ENCODE measurements around the gene GPR68.

GPR68 gene

DNA sequence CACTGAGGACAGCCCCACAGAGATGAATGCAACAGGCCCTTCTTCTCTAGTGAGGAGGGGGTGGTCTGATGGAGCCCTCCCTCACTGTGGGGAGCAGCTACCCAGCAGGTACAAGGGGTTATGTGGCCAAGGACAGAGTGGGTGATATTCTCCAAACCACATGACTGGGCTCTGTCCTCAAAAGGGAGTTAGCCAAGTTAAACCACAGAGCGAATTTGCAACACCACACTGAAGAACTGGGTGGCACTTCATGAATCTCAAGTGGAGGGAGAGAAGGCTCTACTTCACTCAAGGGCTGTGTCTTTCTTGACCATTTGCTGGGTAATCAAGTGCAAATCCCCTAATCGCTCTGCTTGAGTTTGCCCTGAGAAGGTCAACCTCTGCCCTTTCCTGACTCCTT is 12.5 kb downstream of the GPR68 start:
- no peak for TF ChIP-seq TEAD4 (IDR thresholded peaks at IDR 0.05)
- no peak for TF ChIP-seq RAD21 (IDR thresholded peaks at IDR 0.05; ENCODE audit: low read depth)
- TF ChIP-seq CREB1 (IDR thresholded peaks at IDR 0.05; ENCODE audit: low read depth): no peak
- TF ChIP-seq, protein P1, sequence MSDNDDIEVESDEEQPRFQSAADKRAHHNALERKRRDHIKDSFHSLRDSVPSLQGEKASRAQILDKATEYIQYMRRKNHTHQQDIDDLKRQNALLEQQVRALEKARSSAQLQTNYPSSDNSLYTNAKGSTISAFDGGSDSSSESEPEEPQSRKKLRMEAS (IDR thresholded peaks at IDR 0.05): no peak
- TF ChIP-seq, protein P2, sequence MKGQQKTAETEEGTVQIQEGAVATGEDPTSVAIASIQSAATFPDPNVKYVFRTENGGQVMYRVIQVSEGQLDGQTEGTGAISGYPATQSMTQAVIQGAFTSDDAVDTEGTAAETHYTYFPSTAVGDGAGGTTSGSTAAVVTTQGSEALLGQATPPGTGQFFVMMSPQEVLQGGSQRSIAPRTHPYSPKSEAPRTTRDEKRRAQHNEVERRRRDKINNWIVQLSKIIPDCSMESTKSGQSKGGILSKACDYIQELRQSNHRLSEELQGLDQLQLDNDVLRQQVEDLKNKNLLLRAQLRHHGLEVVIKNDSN (IDR thresholded peaks at IDR 0.05): no peak
- TF ChIP-seq YY1 (IDR thresholded peaks at IDR 0.05; ENCODE audit: low read depth): no peak
- no peak for TF ChIP-seq NFIC (IDR thresholded peaks at IDR 0.05)
- TF ChIP-seq, protein P3, sequence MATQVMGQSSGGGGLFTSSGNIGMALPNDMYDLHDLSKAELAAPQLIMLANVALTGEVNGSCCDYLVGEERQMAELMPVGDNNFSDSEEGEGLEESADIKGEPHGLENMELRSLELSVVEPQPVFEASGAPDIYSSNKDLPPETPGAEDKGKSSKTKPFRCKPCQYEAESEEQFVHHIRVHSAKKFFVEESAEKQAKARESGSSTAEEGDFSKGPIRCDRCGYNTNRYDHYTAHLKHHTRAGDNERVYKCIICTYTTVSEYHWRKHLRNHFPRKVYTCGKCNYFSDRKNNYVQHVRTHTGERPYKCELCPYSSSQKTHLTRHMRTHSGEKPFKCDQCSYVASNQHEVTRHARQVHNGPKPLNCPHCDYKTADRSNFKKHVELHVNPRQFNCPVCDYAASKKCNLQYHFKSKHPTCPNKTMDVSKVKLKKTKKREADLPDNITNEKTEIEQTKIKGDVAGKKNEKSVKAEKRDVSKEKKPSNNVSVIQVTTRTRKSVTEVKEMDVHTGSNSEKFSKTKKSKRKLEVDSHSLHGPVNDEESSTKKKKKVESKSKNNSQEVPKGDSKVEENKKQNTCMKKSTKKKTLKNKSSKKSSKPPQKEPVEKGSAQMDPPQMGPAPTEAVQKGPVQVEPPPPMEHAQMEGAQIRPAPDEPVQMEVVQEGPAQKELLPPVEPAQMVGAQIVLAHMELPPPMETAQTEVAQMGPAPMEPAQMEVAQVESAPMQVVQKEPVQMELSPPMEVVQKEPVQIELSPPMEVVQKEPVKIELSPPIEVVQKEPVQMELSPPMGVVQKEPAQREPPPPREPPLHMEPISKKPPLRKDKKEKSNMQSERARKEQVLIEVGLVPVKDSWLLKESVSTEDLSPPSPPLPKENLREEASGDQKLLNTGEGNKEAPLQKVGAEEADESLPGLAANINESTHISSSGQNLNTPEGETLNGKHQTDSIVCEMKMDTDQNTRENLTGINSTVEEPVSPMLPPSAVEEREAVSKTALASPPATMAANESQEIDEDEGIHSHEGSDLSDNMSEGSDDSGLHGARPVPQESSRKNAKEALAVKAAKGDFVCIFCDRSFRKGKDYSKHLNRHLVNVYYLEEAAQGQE (IDR thresholded peaks at IDR 0.05; ENCODE audit: low read depth): no peak
- TF ChIP-seq EGR1 (IDR thresholded peaks at IDR 0.05): no peak
- TF ChIP-seq FOXM1 (IDR thresholded peaks at IDR 0.05; ENCODE audit: borderline replicate concordance, low read depth): no peak
- no peak for TF ChIP-seq TAF1 (IDR thresholded peaks at IDR 0.05; ENCODE audit: low read depth)
- TF ChIP-seq EP300 (IDR thresholded peaks at IDR 0.05; ENCODE audit: borderline replicate concordance): no peak
- TF ChIP-seq TCF12 (IDR thresholded peaks at IDR 0.05; ENCODE audit: low read depth): no peak
- no peak for TF ChIP-seq ZBTB7A (IDR thresholded peaks at IDR 0.05; ENCODE audit: low read depth)
- no peak for TF ChIP-seq CEBPB (IDR thresholded peaks at IDR 0.05)

DNA sequence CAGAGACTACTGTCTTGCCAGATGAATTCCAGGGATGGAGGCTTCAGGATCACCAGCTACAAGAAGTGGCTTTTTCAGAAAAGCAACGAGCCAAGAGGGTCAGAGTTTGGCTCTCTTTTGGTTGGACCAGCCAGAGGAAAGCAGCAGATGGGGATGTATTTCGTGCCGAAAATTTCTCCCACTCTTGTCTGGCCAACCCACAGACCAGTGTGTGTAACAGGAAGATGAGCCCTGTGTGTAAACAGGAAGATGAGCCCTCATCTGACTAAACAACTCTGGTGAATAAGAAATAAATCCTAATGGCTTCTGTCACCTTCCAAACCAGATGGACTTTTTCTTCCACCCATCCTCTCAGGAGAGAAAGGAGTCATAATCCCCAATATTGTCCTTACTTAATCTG is 13.1 kb downstream of the GPR68 start:
- TF ChIP-seq, protein P1 (IDR thresholded peaks at IDR 0.05): no peak
- TF ChIP-seq EGR1 (IDR thresholded peaks at IDR 0.05) (no peak), RAD21 (IDR thresholded peaks at IDR 0.05; ENCODE audit: low read depth) (no peak), FOXM1 (IDR thresholded peaks at IDR 0.05; ENCODE audit: borderline replicate concordance, low read depth) (no peak), TEAD4 (IDR thresholded peaks at IDR 0.05) (no peak), CEBPB (IDR thresholded peaks at IDR 0.05) (no peak), CREB1 (IDR thresholded peaks at IDR 0.05; ENCODE audit: low read depth) (no peak), TCF12 (IDR thresholded peaks at IDR 0.05; ENCODE audit: low read depth) (no peak), NFIC (IDR thresholded peaks at IDR 0.05) (no peak)
- TF ChIP-seq, protein P3 (IDR thresholded peaks at IDR 0.05; ENCODE audit: low read depth): no peak
- TF ChIP-seq, protein P2 (IDR thresholded peaks at IDR 0.05): no peak

DNA sequence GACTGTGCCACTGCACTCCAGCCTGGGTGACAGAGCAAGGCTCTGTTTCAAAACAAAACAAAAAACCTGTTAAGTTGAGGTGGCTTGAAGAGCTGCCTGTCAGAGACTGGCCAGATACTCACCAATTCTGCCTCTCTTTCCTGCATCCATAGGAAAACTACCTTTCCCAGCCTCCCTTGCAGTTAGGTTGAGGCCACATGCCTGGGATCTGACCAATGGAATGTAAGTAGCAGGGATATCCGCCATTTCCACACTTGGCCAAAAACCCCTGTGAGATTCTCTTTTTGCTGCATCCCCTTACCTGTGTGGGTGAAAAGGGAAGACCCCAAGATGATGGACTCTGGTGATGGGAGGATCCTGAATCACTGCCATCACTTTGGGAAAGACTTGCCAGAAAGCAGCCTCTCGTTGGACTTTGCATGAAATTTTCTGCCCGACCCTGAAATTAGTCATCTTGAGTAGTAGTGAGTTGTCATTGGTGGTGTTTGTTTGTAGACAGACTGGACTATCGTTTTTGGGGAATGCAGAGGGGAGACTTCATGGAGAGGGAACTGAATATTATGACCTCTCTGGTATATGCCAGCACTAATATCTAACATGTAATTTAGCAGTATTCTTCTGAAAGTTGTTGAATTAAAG is 14.0 kb downstream of the GPR68 start:
- TF ChIP-seq YY1 (IDR thresholded peaks at IDR 0.05; ENCODE audit: low read depth) (peak; percentile 81), RAD21 (IDR thresholded peaks at IDR 0.05; ENCODE audit: low read depth) (no peak)
- TF ChIP-seq, protein P2 (IDR thresholded peaks at IDR 0.05): peak; percentile 93

DNA sequence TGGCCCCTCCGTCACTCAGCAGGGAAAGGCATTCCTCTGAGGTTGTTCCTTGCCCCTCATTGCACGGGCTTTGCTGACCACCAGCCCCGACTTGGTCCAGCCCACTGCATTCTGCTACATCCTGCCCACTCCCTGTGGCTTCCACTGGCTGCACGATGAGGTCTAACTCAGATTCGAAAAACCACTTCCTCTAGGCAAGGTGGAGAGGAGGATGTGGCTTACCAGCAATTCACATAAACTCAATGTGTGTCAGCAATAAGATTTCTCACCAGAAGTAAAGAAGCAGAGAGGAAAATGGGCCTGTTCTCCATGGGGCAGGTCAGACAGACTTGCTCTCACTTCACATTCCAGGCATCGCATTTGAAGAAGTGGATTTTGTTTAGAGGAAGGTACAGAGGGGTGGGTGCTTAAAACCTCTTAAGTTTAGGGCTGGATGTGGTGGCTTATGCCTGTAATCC is 14.7 kb downstream of the GPR68 start:
- TF ChIP-seq EP300 (IDR thresholded peaks at IDR 0.05; ENCODE audit: borderline replicate concordance): no peak
- TF ChIP-seq, protein P3 (IDR thresholded peaks at IDR 0.05; ENCODE audit: low read depth): no peak
- no peak for TF ChIP-seq ZBTB7A (IDR thresholded peaks at IDR 0.05; ENCODE audit: low read depth)
- no peak for TF ChIP-seq CEBPB (IDR thresholded peaks at IDR 0.05)
- no peak for TF ChIP-seq YY1 (IDR thresholded peaks at IDR 0.05; ENCODE audit: low read depth)
- no peak for TF ChIP-seq CREB1 (IDR thresholded peaks at IDR 0.05; ENCODE audit: low read depth)
- no peak for TF ChIP-seq EGR1 (IDR thresholded peaks at IDR 0.05)
- no peak for TF ChIP-seq TCF12 (IDR thresholded peaks at IDR 0.05; ENCODE audit: low read depth)
- TF ChIP-seq, protein P2 (IDR thresholded peaks at IDR 0.05): no peak
- TF ChIP-seq, protein P1 (IDR thresholded peaks at IDR 0.05): no peak
- TF ChIP-seq TAF1 (IDR thresholded peaks at IDR 0.05; ENCODE audit: low read depth): no peak
- TF ChIP-seq TEAD4 (IDR thresholded peaks at IDR 0.05): no peak
- no peak for TF ChIP-seq FOXM1 (IDR thresholded peaks at IDR 0.05; ENCODE audit: borderline replicate concordance, low read depth)
- TF ChIP-seq NFIC (IDR thresholded peaks at IDR 0.05): no peak
- no peak for TF ChIP-seq RAD21 (IDR thresholded peaks at IDR 0.05; ENCODE audit: low read depth)

Measured in Ishikawa (cell line).